Transverse colon (tissue), 4 donors: Measurements from ENCODE around the gene PDCD10. TPM values are rescaled to one million over a fixed set of nuclear protein-coding genes. Genes with fewer than 3 reads are reported as not detected.

ENCODE experiments used
- DNase-seq: peaks from one replicate; pipeline ENCODE4 v3.0.0-alpha.2; 2019
- H3K27ac ChIP-seq, 4 donors: fragments of 200-600 bp; sonication (generic); 2 replicates each; pipeline ENCODE4 v1.5.1; 2016 to 2018; ENCODE audit warnings: inconsistent platforms in 4 of 4
- H3K27me3 ChIP-seq: fragments of 200-600 bp; sonication (generic); 2 replicates; pipeline ENCODE4 v1.5.1; 2017; ENCODE audit warnings: inconsistent platforms
- H3K36me3 ChIP-seq, 4 donors: fragments of 200-600 bp; sonication (generic); 2 replicates each; pipeline ENCODE4 v1.5.1; 2017 to 2019; ENCODE audit warnings: inconsistent platforms in 4 of 4
- H3K4me1 ChIP-seq, 4 donors: fragments of 200-600 bp; sonication (generic); 2 replicates each; pipeline ENCODE4 v1.5.1; 2017 to 2020; ENCODE audit warnings: inconsistent platforms in 4 of 4
- H3K4me3 ChIP-seq, 4 donors: fragments of 200-600 bp; sonication (generic); 1 replicate in 1 of 4; 2 replicates in 3 of 4; pipeline versions ENCODE4 v1.5.1 to v1.6.1; 2017 to 2019; ENCODE audit warnings: inconsistent platforms in 4 of 4
- H3K9me3 ChIP-seq, 2 donors: fragments of 200-600 bp; sonication (generic); 2 replicates each; pipeline ENCODE4 v1.5.1; 2017 to 2019; ENCODE audit warnings: inconsistent platforms in 2 of 2
- EP300 ChIP-seq: sonication (generic); formaldehyde crosslinking; IDR thresholded peaks from one replicate; pipeline ENCODE4 v1.6.1; 2017; ENCODE audit warnings: antibody characterized with exemption, low read depth
- POLR2A ChIP-seq: fragments of 450-650 bp; IDR thresholded peaks from one replicate; pipeline ENCODE4 v1.6.1; 2016; ENCODE audit warnings: antibody characterized with exemption, mild to moderate bottlenecking, moderate library complexity
- POLR2AphosphoS5 ChIP-seq, 3 donors: sonication (generic); formaldehyde crosslinking; IDR thresholded peaks; one replicate each; pipeline ENCODE4 v1.6.1; 2016; ENCODE audit warnings: antibody characterized with exemption in 3 of 3
- WGBS, 2 donors: methylation state at CpG; one replicate each; pipeline ENCODE4 v1.1.5; 2018; ENCODE audit warnings: low coverage in 1 of 2; 5-methylcytosine and 5-hydroxymethylcytosine counted together
- in situ Hi-C, 4 donors: fragments of 200-750 bp; cut with MboI; loops; one replicate each; pipeline versions ENCODE4 v1.15.0 to v1.15.1; 2017; ENCODE audit warnings: low sequenced_read_pairs in 3 of 4, low pct_ligation_motif_present in 1 of 4, low pct_unique_long_range_greater_than_20kb in 1 of 4
- intact Hi-C: fragments of 100-400 bp; cut with DNase I; formaldehyde crosslinking; loops from one replicate; pipeline ENCODE4 v1.15.1; 2023; ENCODE audit warnings: low total_unique reads
- small RNA-seq, 4 donors: library from RNA; depleted of rRNA; stranded (forward); fragments of <200 nt; gene quantifications; one replicate each; pipeline ENCODE3, GENCODE V24; 2016
- total RNA-seq, 4 donors: library from RNA; depleted of rRNA; stranded (reverse); fragments of >200 nt; gene quantifications; one replicate each; pipeline ENCODE4 v1.1.0, GENCODE V29; 2016
- TF ChIP-seq, protein P1 (sequence below), 5 experiments: fragments of 200-600 bp in 3 of 5; fragments of 450-650 bp in 2 of 5; sonication (generic) in 3 of 5; IDR thresholded peaks; 1 replicate in 2 of 5; 2 replicates in 3 of 5; pipeline ENCODE4 v1.5.1; 2016 to 2017; ENCODE audit warnings: antibody characterized with exemption in 5 of 5, inconsistent platforms in 3 of 5, mild to moderate bottlenecking in 2 of 5, moderate library complexity in 1 of 5

Gene PDCD10
- total RNA-seq, 4 donors from 2014 or later, result 32.0 to 99.6 (median 89.0) TPM

DNA sequence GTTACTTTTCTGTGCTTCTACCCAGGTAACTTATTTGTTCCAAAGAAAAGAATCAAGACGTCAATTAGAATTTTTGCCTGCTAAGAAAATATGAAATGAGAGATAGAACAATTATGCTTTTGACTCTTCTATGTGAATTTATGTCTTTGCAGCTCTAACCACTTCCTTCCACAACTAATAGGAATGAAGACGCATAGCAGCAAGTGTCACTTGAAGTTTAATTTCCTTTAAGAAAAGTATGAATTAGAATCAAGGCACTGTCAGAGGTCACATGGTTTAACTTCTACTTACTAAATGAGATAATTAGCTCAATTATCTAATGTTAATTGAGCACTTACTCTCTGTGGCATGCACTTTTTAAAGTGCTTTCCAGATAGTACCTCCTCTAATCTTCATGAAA lies 84.2 kb downstream of the PDCD10 start:
- no peaks in the 10 kb centered on the region for H3K9me3 ChIP-seq
- H3K4me3 ChIP-seq, result no peak overlapping the region
- H3K27ac ChIP-seq, result no peak overlapping the region
- H3K36me3 ChIP-seq, result no peaks in the 10 kb centered on the region
- H3K4me1 ChIP-seq, result no peaks in the 10 kb centered on the region
- in situ Hi-C loops, result no loop called here
- DNase-seq, result no peak
- no peaks in the 10 kb centered on the region for H3K27me3 ChIP-seq
- TF ChIP-seq POLR2AphosphoS5 (IDR thresholded peaks at IDR 0.05) (no peak), POLR2A (no peak), EP300 (no peak)
- TF ChIP-seq, protein P1, sequence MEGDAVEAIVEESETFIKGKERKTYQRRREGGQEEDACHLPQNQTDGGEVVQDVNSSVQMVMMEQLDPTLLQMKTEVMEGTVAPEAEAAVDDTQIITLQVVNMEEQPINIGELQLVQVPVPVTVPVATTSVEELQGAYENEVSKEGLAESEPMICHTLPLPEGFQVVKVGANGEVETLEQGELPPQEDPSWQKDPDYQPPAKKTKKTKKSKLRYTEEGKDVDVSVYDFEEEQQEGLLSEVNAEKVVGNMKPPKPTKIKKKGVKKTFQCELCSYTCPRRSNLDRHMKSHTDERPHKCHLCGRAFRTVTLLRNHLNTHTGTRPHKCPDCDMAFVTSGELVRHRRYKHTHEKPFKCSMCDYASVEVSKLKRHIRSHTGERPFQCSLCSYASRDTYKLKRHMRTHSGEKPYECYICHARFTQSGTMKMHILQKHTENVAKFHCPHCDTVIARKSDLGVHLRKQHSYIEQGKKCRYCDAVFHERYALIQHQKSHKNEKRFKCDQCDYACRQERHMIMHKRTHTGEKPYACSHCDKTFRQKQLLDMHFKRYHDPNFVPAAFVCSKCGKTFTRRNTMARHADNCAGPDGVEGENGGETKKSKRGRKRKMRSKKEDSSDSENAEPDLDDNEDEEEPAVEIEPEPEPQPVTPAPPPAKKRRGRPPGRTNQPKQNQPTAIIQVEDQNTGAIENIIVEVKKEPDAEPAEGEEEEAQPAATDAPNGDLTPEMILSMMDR (IDR thresholded peaks at IDR 0.05), result no peak
- WGBS, 2 donors, result 68 to 76% methylated on average over 2 of the region's 2 CpGs
- intact Hi-C loops, result no loop called here

DNA sequence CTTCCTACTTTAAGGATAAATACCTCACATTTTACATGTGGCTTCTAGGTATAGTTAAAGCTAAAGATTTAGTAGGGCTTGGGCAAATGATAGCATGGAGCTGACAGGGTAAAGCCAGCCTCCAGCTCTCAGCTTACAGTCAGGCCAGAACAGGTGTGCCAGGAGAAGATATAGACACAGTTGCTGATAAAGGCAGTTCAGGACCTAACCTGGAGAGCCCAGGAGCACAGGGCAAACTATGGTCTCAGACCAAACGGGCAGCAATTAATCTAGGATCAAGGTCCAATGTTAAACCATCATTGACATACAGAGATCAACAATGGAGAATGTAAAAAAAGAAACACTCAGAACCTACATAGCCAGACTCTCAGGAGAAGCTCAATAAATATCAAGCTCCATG lies 84.9 kb downstream of the PDCD10 start:
- Histone ChIP-seq H3K4me1 (no peaks in the 10 kb centered on the region), H3K36me3 (no peaks in the 10 kb centered on the region), H3K27me3 (no peaks in the 10 kb centered on the region), H3K9me3 (peaks cover 0 to 5% of the 10 kb centered on the region in 2 donors), H3K4me3 (no peak overlapping the region), H3K27ac (no peak overlapping the region)
- 14 to 35% methylated on average over 1 of the region's 1 CpG for WGBS, 2 donors
- intact Hi-C loops (no loop called here), in situ Hi-C loops (no loop called here)
- TF ChIP-seq POLR2AphosphoS5 (IDR thresholded peaks at IDR 0.05), result no peak
- TF ChIP-seq, protein P1 (IDR thresholded peaks at IDR 0.05), result no peak
- no peak for TF ChIP-seq EP300
- no peak for TF ChIP-seq POLR2A
- DNase-seq, result no peak

DNA sequence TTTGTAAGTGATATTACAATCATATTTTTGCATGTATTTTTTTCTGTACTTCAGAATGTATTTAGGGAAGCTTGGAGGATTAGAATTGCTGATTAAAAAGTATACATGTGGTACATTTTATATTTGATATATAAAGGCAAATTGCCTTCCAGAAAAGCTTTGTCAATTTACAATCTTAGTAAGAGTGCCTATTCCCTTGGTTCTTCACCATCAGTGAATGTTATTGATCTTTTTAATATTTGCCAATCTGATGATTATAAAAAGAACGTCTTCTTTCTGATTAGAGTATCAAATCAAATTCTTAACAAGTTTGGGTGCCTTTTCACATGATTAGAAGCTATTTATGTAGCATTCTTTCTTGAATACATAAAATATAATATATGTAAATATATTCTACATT lies 90.1 kb downstream of the PDCD10 start:
- Histone ChIP-seq H3K36me3 (no peaks in the 10 kb centered on the region), H3K4me1 (no peaks in the 10 kb centered on the region), H3K4me3 (no peak overlapping the region), H3K27ac (no peak overlapping the region), H3K27me3 (no peaks in the 10 kb centered on the region), H3K9me3 (peaks cover 0 to 5% of the 10 kb centered on the region in 2 donors)
- no peak for TF ChIP-seq EP300
- TF ChIP-seq, protein P1 (IDR thresholded peaks at IDR 0.05), result no peak
- DNase-seq, result no peak
- WGBS, 2 donors, result 60 to 82% methylated on average over 1 of the region's 1 CpG
- in situ Hi-C loops (no loop called here), intact Hi-C loops (no loop called here)

Small RNA genes within 50 kb of the gene (small RNA-seq; reads per million reads assigned to genes)
- gene HMGN1P8, result 0 reads per million in 4 donors

Other genes with a start within 250 kb of the PDCD10 start
- under 1 TPM in 1 of 4 donors, not detected in 3; 0.96 TPM for gene WDR49, start 81.0 kb downstream of the PDCD10 start, total RNA-seq
- 1 to 10 TPM in 1 of 4 donors, under 1 TPM in 1, not detected in 2; 0.79 to 1.5 TPM for gene SERPINI1, start 829 bp upstream of the PDCD10 start, total RNA-seq